ENCODE data around the gene CR2. TPM values are rescaled to one million over a fixed set of nuclear protein-coding genes. Genes with fewer than 3 reads are reported as not detected.

CR2 gene
- total and polyA plus RNA-seq, 8 donors: 0.08 to 0.95 (median 0.28) TPM

Other genes with a start within 250 kb of the CR2 start
- gene CD55, start 132.7 kb upstream of the CR2 start, total RNA-seq: 100 to 1,000 TPM; 261 to 593 TPM
- 10 to 100 TPM; 53.9 to 89.3 (median 60.1) TPM for gene CD55, start 132.7 kb upstream of the CR2 start, polyA plus RNA-seq (ENCODE audit: insufficient read length in 6 of 6)
- 10 to 100 TPM in 1 of 2 donors, 1 to 10 TPM in 1; 6.9 to 37.4 TPM for gene CR1, start 41.8 kb downstream of the CR2 start, total RNA-seq
- 1 to 10 TPM in 1 of 6 donors, under 1 TPM in 5; 0.39 to 1.2 (median 0.72) TPM for gene CR1, start 41.8 kb downstream of the CR2 start, polyA plus RNA-seq (ENCODE audit: insufficient read length in 6 of 6)
- under 1 TPM; 0.70 to 0.73 TPM for gene CR1L, start 190.8 kb downstream of the CR2 start, total RNA-seq
- 1 to 10 TPM in 2 of 6 donors, under 1 TPM in 3, not detected in 1; 0.15 to 1.1 (median 0.84) TPM for gene CR1L, start 190.8 kb downstream of the CR2 start, polyA plus RNA-seq (ENCODE audit: insufficient read length in 6 of 6)

Measured in left lung (tissue), 8 donors.